ENCODE measurements around the gene LY9. TPM values are rescaled to one million over a fixed set of nuclear protein-coding genes. Genes with fewer than 3 reads are reported as not detected.

Gene LY9
- total RNA-seq, 1 experiment from 2014 or later, result 1.7 TPM

DNA sequence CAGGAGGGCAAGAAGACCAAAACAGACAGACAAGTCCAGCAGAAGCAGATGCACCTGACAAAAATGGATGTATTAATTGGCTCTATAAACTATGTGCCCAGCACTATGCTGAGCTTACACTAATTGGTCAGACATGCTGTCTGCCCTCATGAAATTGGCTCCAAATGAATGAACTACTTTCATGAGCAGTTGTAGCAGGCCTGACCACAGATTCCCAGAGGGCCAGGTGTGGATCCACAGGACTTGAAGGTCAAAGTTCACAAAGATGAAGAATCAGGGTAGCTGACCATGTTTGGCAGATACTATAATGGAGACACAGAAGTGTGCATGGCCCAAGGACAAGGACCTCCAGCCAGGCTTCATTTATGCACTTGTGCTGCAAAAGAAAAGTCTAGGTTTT, 42.4 kb upstream of the LY9 start:
- no peaks in the 10 kb centered on the region for H3K36me3 ChIP-seq (ENCODE audit: insufficient read depth, low read length)
- H3K4me2 ChIP-seq (ENCODE audit: low read depth, low read length, poor library complexity, severe bottlenecking), result no peak overlapping the region
- H3K9ac ChIP-seq (ENCODE audit: low read length), result no peak overlapping the region
- H3K27ac ChIP-seq (ENCODE audit: low read length), result no peak overlapping the region
- no peak overlapping the region for H2AFZ ChIP-seq (ENCODE audit: low read length)
- H3K4me3 ChIP-seq (ENCODE audit: low read length), result no peak overlapping the region
- H3K79me2 ChIP-seq (ENCODE audit: low read length), result no peaks in the 10 kb centered on the region
- no peak for DNase-seq
- H3K27me3 ChIP-seq (ENCODE audit: low read length), result no peaks in the 10 kb centered on the region
- no peaks in the 10 kb centered on the region for H3K9me2 ChIP-seq (replicated peaks; ENCODE audit: insufficient read depth, low read length)
- H3K4me1 ChIP-seq (ENCODE audit: low read length), result no peaks in the 10 kb centered on the region
- H4K20me1 ChIP-seq (ENCODE audit: insufficient read depth, low read depth, low read length), result no peaks in the 10 kb centered on the region
- no peaks in the 10 kb centered on the region for H3K9me3 ChIP-seq (ENCODE audit: low read length)

DNA sequence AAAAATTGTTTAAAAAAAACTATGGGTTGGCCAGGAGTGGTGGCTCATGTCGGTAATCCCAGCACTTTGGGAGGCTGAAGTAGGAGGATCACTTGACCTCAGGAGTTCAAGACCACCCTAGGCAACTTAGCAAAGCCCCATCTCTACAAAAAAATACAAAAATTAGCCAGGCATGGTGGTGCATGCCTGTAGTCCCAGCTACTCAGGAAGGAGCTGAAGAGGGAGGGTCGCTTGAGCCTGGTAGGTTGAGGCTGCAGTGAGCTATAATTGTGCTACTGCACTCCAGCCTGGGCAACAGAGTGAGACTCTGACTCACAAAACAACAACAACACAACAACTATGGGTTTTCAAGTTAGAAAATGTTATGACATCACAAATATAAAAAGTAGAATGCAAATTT, 40.5 kb upstream of the LY9 start:
- H3K9me3 ChIP-seq (ENCODE audit: low read length), result no peaks in the 10 kb centered on the region
- H3K9ac ChIP-seq (ENCODE audit: low read length), result no peak overlapping the region
- H3K4me2 ChIP-seq (ENCODE audit: low read depth, low read length, poor library complexity, severe bottlenecking), result no peak overlapping the region
- H4K20me1 ChIP-seq (ENCODE audit: insufficient read depth, low read depth, low read length), result no peaks in the 10 kb centered on the region
- no peak overlapping the region for H2AFZ ChIP-seq (ENCODE audit: low read length)
- H3K4me3 ChIP-seq (ENCODE audit: low read length), result no peak overlapping the region
- H3K79me2 ChIP-seq (ENCODE audit: low read length), result no peaks in the 10 kb centered on the region
- no peaks in the 10 kb centered on the region for H3K4me1 ChIP-seq (ENCODE audit: low read length)
- H3K27ac ChIP-seq (ENCODE audit: low read length), result no peak overlapping the region
- H3K9me2 ChIP-seq (replicated peaks; ENCODE audit: insufficient read depth, low read length), result no peaks in the 10 kb centered on the region
- no peaks in the 10 kb centered on the region for H3K36me3 ChIP-seq (ENCODE audit: insufficient read depth, low read length)
- no peaks in the 10 kb centered on the region for H3K27me3 ChIP-seq (ENCODE audit: low read length)
- DNase-seq, result no peak

DNA sequence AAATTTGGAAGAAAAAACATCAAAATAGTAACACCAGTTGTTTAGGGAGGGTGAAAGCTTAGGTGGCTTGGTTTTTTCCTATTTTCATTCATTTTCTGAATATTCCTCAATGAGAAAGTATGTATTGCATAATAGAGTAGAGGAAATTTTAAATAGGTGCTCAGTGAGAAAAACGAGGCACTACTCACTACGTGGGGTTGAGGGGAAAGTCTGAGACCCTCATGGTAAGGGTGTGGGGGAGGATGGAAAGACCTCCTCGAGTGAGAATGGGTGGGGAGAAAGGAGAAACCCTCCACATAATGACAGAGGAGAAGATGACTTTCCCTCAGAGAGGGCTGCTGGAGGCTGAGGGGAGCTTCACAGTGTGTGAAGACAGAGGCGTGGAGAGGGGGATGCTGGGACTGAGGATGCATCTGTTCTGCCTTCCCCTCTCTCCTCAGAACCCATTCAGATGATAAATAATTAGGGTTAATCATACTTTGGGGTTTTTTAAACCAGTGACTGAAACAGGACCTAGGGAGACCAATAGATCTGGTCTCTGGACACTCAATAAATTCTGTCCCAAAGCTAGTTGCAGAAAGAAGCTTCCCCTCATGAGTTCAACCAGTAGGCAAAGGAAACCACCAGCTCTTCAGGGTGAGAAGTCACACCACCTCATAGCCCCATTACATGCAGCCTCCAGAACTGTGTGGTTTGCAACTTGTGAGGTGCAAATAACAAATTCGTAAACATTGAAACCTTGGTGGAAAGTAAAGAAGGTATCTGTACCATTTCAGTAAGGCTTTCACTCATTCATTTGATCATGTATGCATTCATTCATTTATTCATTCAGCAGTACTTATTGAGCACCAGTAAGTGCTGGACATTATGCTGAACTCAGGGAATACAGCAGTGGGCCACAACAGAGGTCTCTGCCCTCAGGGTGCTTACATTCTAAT, 39.8 kb upstream of the LY9 start:
- H3K79me2 ChIP-seq (ENCODE audit: low read length), result no peaks in the 10 kb centered on the region
- H3K27ac ChIP-seq (ENCODE audit: low read length), result no peak overlapping the region
- no peaks in the 10 kb centered on the region for H4K20me1 ChIP-seq (ENCODE audit: insufficient read depth, low read depth, low read length)
- no peaks in the 10 kb centered on the region for H3K27me3 ChIP-seq (ENCODE audit: low read length)
- H3K9me2 ChIP-seq (replicated peaks; ENCODE audit: insufficient read depth, low read length), result no peaks in the 10 kb centered on the region
- no peak overlapping the region for H3K9ac ChIP-seq (ENCODE audit: low read length)
- H3K36me3 ChIP-seq (ENCODE audit: insufficient read depth, low read length), result no peaks in the 10 kb centered on the region
- no peak for DNase-seq
- H3K4me2 ChIP-seq (ENCODE audit: low read depth, low read length, poor library complexity, severe bottlenecking), result no peak overlapping the region
- H3K9me3 ChIP-seq (ENCODE audit: low read length), result no peaks in the 10 kb centered on the region
- no peak overlapping the region for H3K4me3 ChIP-seq (ENCODE audit: low read length)
- H3K4me1 ChIP-seq (ENCODE audit: low read length), result no peaks in the 10 kb centered on the region
- H2AFZ ChIP-seq (ENCODE audit: low read length), result no peak overlapping the region

DNA sequence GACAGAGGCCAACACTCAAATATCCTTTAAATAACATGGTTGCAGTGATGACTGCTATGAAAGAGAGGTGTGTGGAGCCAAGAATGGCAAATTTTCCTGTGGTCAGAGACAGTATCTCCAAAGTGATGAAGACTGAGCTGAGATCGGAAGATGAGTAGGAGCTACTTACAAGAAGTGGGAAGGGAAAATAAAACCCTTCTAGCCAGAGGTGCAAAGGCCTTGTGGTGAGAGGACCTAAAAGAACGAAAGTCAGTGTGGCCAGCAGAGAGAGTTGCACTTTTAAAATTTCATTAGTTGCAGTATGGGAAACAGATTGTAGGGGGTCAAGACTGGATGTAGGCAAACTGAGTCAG, 39.1 kb upstream of the LY9 start:
- Histone ChIP-seq H3K27ac (ENCODE audit: low read length) (no peak overlapping the region), H3K4me2 (ENCODE audit: low read depth, low read length, poor library complexity, severe bottlenecking) (no peak overlapping the region), H3K27me3 (ENCODE audit: low read length) (no peaks in the 10 kb centered on the region), H4K20me1 (ENCODE audit: insufficient read depth, low read depth, low read length) (no peaks in the 10 kb centered on the region), H3K4me3 (ENCODE audit: low read length) (no peak overlapping the region), H3K9me2 (replicated peaks; ENCODE audit: insufficient read depth, low read length) (no peaks in the 10 kb centered on the region), H3K4me1 (ENCODE audit: low read length) (no peaks in the 10 kb centered on the region), H2AFZ (ENCODE audit: low read length) (no peak overlapping the region), H3K9ac (ENCODE audit: low read length) (no peak overlapping the region), H3K36me3 (ENCODE audit: insufficient read depth, low read length) (no peaks in the 10 kb centered on the region), H3K79me2 (ENCODE audit: low read length) (no peaks in the 10 kb centered on the region), H3K9me3 (ENCODE audit: low read length) (no peaks in the 10 kb centered on the region)
- no peak for DNase-seq

DNA sequence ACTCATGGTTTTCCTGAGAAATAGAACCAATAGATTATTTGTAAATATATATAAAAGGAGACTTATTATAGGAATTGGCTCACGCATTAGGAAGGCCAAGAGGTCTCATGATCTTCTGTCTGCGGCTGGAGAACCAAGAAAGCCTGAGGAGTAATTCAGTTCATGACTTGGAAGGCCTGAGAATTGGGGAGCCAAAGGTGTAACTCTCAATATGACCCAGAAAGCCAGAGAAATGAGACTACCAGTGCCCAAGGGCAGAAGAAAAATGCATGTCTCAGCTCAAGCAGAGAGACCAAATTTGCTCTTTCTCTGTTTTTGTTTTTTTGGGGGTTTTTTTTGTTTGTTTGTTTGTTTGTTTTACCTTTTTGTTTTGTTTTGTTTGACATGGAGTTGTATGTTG, 37.5 kb upstream of the LY9 start:
- Histone ChIP-seq H3K36me3 (ENCODE audit: insufficient read depth, low read length) (no peaks in the 10 kb centered on the region), H4K20me1 (ENCODE audit: insufficient read depth, low read depth, low read length) (no peaks in the 10 kb centered on the region), H3K27me3 (ENCODE audit: low read length) (no peaks in the 10 kb centered on the region), H3K9ac (ENCODE audit: low read length) (no peak overlapping the region), H3K4me3 (ENCODE audit: low read length) (no peak overlapping the region), H3K4me2 (ENCODE audit: low read depth, low read length, poor library complexity, severe bottlenecking) (no peak overlapping the region), H3K9me3 (ENCODE audit: low read length) (no peaks in the 10 kb centered on the region), H3K9me2 (replicated peaks; ENCODE audit: insufficient read depth, low read length) (no peaks in the 10 kb centered on the region), H3K79me2 (ENCODE audit: low read length) (no peaks in the 10 kb centered on the region), H2AFZ (ENCODE audit: low read length) (no peak overlapping the region), H3K4me1 (ENCODE audit: low read length) (no peaks in the 10 kb centered on the region), H3K27ac (ENCODE audit: low read length) (no peak overlapping the region)
- DNase-seq, result no peak

DNA sequence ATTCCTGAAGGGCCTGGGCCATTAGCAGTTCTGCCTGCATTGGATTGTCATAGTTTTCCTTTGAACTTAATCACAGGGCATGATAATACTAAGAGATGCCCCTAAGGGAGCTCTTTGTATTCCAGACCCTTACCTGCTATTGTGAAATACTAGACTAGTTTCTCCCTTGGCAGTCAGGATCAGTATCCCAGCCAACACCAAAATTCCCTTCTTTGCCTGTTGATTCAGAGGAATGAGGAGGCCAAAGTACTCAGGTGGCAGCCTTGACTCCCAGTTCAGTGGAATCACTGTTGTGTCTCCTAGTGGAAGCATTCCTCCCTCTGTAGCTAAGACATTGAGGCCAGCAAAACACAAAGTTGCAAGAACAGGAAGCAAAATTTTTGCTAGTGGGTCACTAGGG, 36.2 kb upstream of the LY9 start:
- no peaks in the 10 kb centered on the region for H3K27me3 ChIP-seq (ENCODE audit: low read length)
- H3K27ac ChIP-seq (ENCODE audit: low read length), result no peak overlapping the region
- H3K36me3 ChIP-seq (ENCODE audit: insufficient read depth, low read length), result no peaks in the 10 kb centered on the region
- DNase-seq, result no peak
- H3K9me2 ChIP-seq (replicated peaks; ENCODE audit: insufficient read depth, low read length), result no peaks in the 10 kb centered on the region
- no peak overlapping the region for H3K4me2 ChIP-seq (ENCODE audit: low read depth, low read length, poor library complexity, severe bottlenecking)
- no peaks in the 10 kb centered on the region for H4K20me1 ChIP-seq (ENCODE audit: insufficient read depth, low read depth, low read length)
- H3K79me2 ChIP-seq (ENCODE audit: low read length), result no peaks in the 10 kb centered on the region
- H3K9me3 ChIP-seq (ENCODE audit: low read length), result no peaks in the 10 kb centered on the region
- H3K9ac ChIP-seq (ENCODE audit: low read length), result no peak overlapping the region
- no peak overlapping the region for H2AFZ ChIP-seq (ENCODE audit: low read length)
- no peak overlapping the region for H3K4me3 ChIP-seq (ENCODE audit: low read length)
- H3K4me1 ChIP-seq (ENCODE audit: low read length), result no peaks in the 10 kb centered on the region

DNA sequence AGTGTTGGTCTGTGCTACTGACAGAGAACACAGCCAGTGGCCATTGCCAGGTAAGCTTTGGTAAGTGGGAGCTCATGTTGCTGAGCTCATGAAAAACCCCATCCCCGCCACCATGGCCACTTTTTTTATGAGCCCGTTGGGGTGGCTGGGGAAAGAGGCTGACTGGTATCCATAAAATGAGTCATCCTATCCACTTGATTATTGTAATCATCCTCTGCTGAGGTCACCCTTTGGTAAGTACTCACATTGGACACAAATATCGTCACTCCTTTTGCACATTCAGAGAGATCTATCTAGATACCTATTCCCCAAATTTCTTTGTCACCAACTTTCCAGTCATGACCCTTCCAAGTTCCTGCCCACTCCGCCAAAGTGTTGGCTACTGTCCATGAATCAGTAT, 34.9 kb upstream of the LY9 start:
- H4K20me1 ChIP-seq (ENCODE audit: insufficient read depth, low read depth, low read length), result no peaks in the 10 kb centered on the region
- H3K9me3 ChIP-seq (ENCODE audit: low read length), result no peaks in the 10 kb centered on the region
- no peaks in the 10 kb centered on the region for H3K4me1 ChIP-seq (ENCODE audit: low read length)
- no peaks in the 10 kb centered on the region for H3K9me2 ChIP-seq (replicated peaks; ENCODE audit: insufficient read depth, low read length)
- H3K4me3 ChIP-seq (ENCODE audit: low read length), result no peak overlapping the region
- H3K27ac ChIP-seq (ENCODE audit: low read length), result no peak overlapping the region
- H3K36me3 ChIP-seq (ENCODE audit: insufficient read depth, low read length), result no peaks in the 10 kb centered on the region
- no peaks in the 10 kb centered on the region for H3K79me2 ChIP-seq (ENCODE audit: low read length)
- no peak overlapping the region for H2AFZ ChIP-seq (ENCODE audit: low read length)
- H3K27me3 ChIP-seq (ENCODE audit: low read length), result no peaks in the 10 kb centered on the region
- DNase-seq, result no peak
- no peak overlapping the region for H3K9ac ChIP-seq (ENCODE audit: low read length)
- no peak overlapping the region for H3K4me2 ChIP-seq (ENCODE audit: low read depth, low read length, poor library complexity, severe bottlenecking)

DNA sequence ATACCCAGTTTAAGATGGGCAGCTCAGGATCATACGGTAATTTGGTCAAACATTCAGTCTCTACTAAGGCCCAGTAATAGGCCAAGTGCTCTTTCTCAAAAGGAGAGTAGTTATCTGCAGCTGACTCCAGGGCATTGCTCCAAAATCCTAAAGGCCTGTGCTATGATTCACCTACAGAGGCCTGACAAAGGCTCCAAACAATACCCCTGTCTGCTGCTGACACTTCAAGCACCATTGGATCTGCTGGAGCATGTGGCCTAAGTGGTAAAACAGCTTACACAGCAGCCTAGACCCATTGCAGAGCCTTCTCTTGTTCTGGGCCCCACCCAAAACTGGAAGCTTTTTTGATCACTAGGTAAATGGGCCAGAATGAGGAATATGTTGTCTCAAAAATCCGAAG, 34.1 kb upstream of the LY9 start:
- Histone ChIP-seq H3K4me3 (ENCODE audit: low read length) (no peak overlapping the region), H3K79me2 (ENCODE audit: low read length) (no peaks in the 10 kb centered on the region), H3K27ac (ENCODE audit: low read length) (no peak overlapping the region), H3K4me2 (ENCODE audit: low read depth, low read length, poor library complexity, severe bottlenecking) (no peak overlapping the region), H2AFZ (ENCODE audit: low read length) (no peak overlapping the region), H3K27me3 (ENCODE audit: low read length) (no peaks in the 10 kb centered on the region), H3K9ac (ENCODE audit: low read length) (no peak overlapping the region), H3K36me3 (ENCODE audit: insufficient read depth, low read length) (no peaks in the 10 kb centered on the region), H3K9me2 (replicated peaks; ENCODE audit: insufficient read depth, low read length) (no peaks in the 10 kb centered on the region), H3K9me3 (ENCODE audit: low read length) (no peaks in the 10 kb centered on the region), H3K4me1 (ENCODE audit: low read length) (no peaks in the 10 kb centered on the region), H4K20me1 (ENCODE audit: insufficient read depth, low read depth, low read length) (no peaks in the 10 kb centered on the region)
- no peak for DNase-seq

Data from Karpas-422 (cell line).